ENCODE results near the gene FBXO38. TPM values are rescaled to one million over a fixed set of nuclear protein-coding genes. Genes with fewer than 3 reads are reported as not detected.
A peak's percentile ranks its signal among the peaks of the same experiment; 100 is the strongest.

Gene FBXO38
- total RNA-seq, 2 experiments from 2014 or later: 37.6 to 49.5 TPM

GRCh38 chr5:148336704-148337435 lies 46.9 kb upstream of the FBXO38 start:
- no peaks in the 10 kb centered on the region for H3K4me1 ChIP-seq (ENCODE audit: insufficient read depth, low read length, poor library complexity, severe bottlenecking)
- no TSS peak for BruUV-seq (replicated peaks)
- no peak overlapping the region for H3K27ac ChIP-seq (ENCODE audit: low read depth, low read length, poor library complexity, severe bottlenecking)
- no peaks in the 10 kb centered on the region for H3K9me2 ChIP-seq (ENCODE audit: insufficient read depth, low read length)
- no peaks in the 10 kb centered on the region for H4K20me1 ChIP-seq (ENCODE audit: insufficient read depth, low read length)
- H3K36me3 ChIP-seq (ENCODE audit: insufficient read depth, low read length): no peaks in the 10 kb centered on the region
- no peak overlapping the region for H3K4me2 ChIP-seq (ENCODE audit: low read length)
- H2AFZ ChIP-seq (ENCODE audit: low read length): no peak overlapping the region
- TF ChIP-seq CTCF (conservative IDR thresholded peaks at IDR 0.05; ENCODE audit: low read length): no peak
- TF ChIP-seq EZH2phosphoT487 (IDR thresholded peaks at IDR 0.05; ENCODE audit: borderline replicate concordance, low read depth, low read length): no peak
- peak; percentile 7 for DNase-seq (ENCODE audit: low spot score)
- H3K4me3 ChIP-seq (ENCODE audit: low read depth, low read length, poor library complexity, severe bottlenecking): no peak overlapping the region
- no peaks in the 10 kb centered on the region for H3K79me2 ChIP-seq (ENCODE audit: insufficient read depth, low read depth, low read length)
- no peaks in the 10 kb centered on the region for H3K9me3 ChIP-seq (ENCODE audit: low read length)
- ChIA-PET CTCF (ENCODE audit: unreplicated experiment) (no interaction called here), POLR2A (interaction anchor here (0.7 to 1.0 kb wide), 2 partner anchors 9 to 23 kb away, joined by 3 to 4 read pairs; no protein-coding TSS in a partner anchor)
- intact Hi-C loops (cut with micrococcal nuclease; ENCODE audit: unreplicated experiment): no loop called here

GRCh38 chr5:148342371-148343045 lies 41.2 kb upstream of the FBXO38 start:
- H3K27ac ChIP-seq (ENCODE audit: low read depth, low read length, poor library complexity, severe bottlenecking): no peak overlapping the region
- no peak overlapping the region for H2AFZ ChIP-seq (ENCODE audit: low read length)
- TF ChIP-seq EZH2phosphoT487 (IDR thresholded peaks at IDR 0.05; ENCODE audit: borderline replicate concordance, low read depth, low read length): no peak
- TF ChIP-seq CTCF (conservative IDR thresholded peaks at IDR 0.05; ENCODE audit: low read length): no peak
- BruUV-seq (replicated peaks): no TSS peak
- H3K4me1 ChIP-seq (ENCODE audit: insufficient read depth, low read length, poor library complexity, severe bottlenecking): no peaks in the 10 kb centered on the region
- DNase-seq (ENCODE audit: low spot score): no peak
- no peaks in the 10 kb centered on the region for H3K79me2 ChIP-seq (ENCODE audit: insufficient read depth, low read depth, low read length)
- no peaks in the 10 kb centered on the region for H3K36me3 ChIP-seq (ENCODE audit: insufficient read depth, low read length)
- CTCF ChIA-PET (ENCODE audit: unreplicated experiment): no interaction called here
- H3K4me3 ChIP-seq (ENCODE audit: low read depth, low read length, poor library complexity, severe bottlenecking): no peak overlapping the region
- intact Hi-C loops (cut with micrococcal nuclease; ENCODE audit: unreplicated experiment): no loop called here
- H3K9me2 ChIP-seq (ENCODE audit: insufficient read depth, low read length): no peaks in the 10 kb centered on the region
- no peak overlapping the region for H3K4me2 ChIP-seq (ENCODE audit: low read length)
- POLR2A ChIA-PET: interaction anchor here (0.9 to 1.0 kb wide), 2 partner anchors 36 to 300 kb away, joined by 3 read pairs; no protein-coding TSS in a partner anchor
- H4K20me1 ChIP-seq (ENCODE audit: insufficient read depth, low read length): no peaks in the 10 kb centered on the region
- no peaks in the 10 kb centered on the region for H3K9me3 ChIP-seq (ENCODE audit: low read length)

GRCh38 chr5:148343046-148343407 lies 40.7 kb upstream of the FBXO38 start:
- Histone ChIP-seq H3K36me3 (ENCODE audit: insufficient read depth, low read length) (no peaks in the 10 kb centered on the region), H3K79me2 (ENCODE audit: insufficient read depth, low read depth, low read length) (no peaks in the 10 kb centered on the region), H3K27ac (ENCODE audit: low read depth, low read length, poor library complexity, severe bottlenecking) (no peak overlapping the region), H4K20me1 (ENCODE audit: insufficient read depth, low read length) (no peaks in the 10 kb centered on the region), H3K9me2 (ENCODE audit: insufficient read depth, low read length) (no peaks in the 10 kb centered on the region), H3K4me1 (ENCODE audit: insufficient read depth, low read length, poor library complexity, severe bottlenecking) (no peaks in the 10 kb centered on the region), H3K4me2 (ENCODE audit: low read length) (no peak overlapping the region), H3K9me3 (ENCODE audit: low read length) (no peaks in the 10 kb centered on the region), H2AFZ (ENCODE audit: low read length) (no peak overlapping the region), H3K4me3 (ENCODE audit: low read depth, low read length, poor library complexity, severe bottlenecking) (no peak overlapping the region)
- no peak for DNase-seq (ENCODE audit: low spot score)
- ChIA-PET CTCF (ENCODE audit: unreplicated experiment) (no interaction called here), POLR2A (interaction anchor here (1.0 kb wide), 1 partner anchor 300 kb away, joined by 3 read pairs; no protein-coding TSS in a partner anchor)
- intact Hi-C loops (cut with micrococcal nuclease; ENCODE audit: unreplicated experiment): no loop called here
- TF ChIP-seq CTCF (conservative IDR thresholded peaks at IDR 0.05; ENCODE audit: low read length) (no peak), EZH2phosphoT487 (IDR thresholded peaks at IDR 0.05; ENCODE audit: borderline replicate concordance, low read depth, low read length) (no peak)
- BruUV-seq (replicated peaks): no TSS peak
